ENCODE results near the gene LRRC8A. TPM values are rescaled to one million over a fixed set of nuclear protein-coding genes. Genes with fewer than 3 reads are reported as not detected.

LRRC8A gene
- total RNA-seq, 1 experiment from 2014 or later = 16.4 TPM

GRCh38 chr9:128887914-128888350, 6.0 kb downstream of the LRRC8A start:
- intact Hi-C loops (cut with micrococcal nuclease; ENCODE audit: unreplicated experiment) = no loop called here
- TF ChIP-seq POLR2AphosphoS5 (IDR thresholded peaks at IDR 0.05; ENCODE audit: low read depth, low read length) (no peak), SIN3A (IDR thresholded peaks at IDR 0.05; ENCODE audit: borderline replicate concordance, insufficient read depth, low read depth, low read length) (no peak), TCF7L2 (IDR thresholded peaks at IDR 0.05; ENCODE audit: low read depth, low read length) (no peak), REST (IDR thresholded peaks at IDR 0.05; ENCODE audit: insufficient read depth in 1 of 2, low read depth in 2 of 2, low read length in 1 of 2) (no peak), CTCF (IDR thresholded peaks at IDR 0.05) (no peak)
- H3K9me3 ChIP-seq (ENCODE audit: control insufficient read depth, insufficient read depth, low read depth, low read length) = no peaks in the 10 kb centered on the region
- ChIA-PET CTCF (no interaction called here), POLR2A (no interaction called here)
- ATAC-seq = no peak
- H3K36me3 ChIP-seq (ENCODE audit: control insufficient read depth, insufficient read depth, low read length) = peaks cover under 1% of the 10 kb centered on the region; the same call in 1 of the 2 replicates
- H3K27ac ChIP-seq (ENCODE audit: low read length) = no peak overlapping the region
- no TSS peak for BruUV-seq (replicated peaks)
- in situ Hi-C loops (cut with HindIII; ENCODE audit: low pct_unique_long_range_greater_than_20kb, low sequenced_read_pairs) = no loop called here
- H3K4me1 ChIP-seq (ENCODE audit: control insufficient read depth, insufficient read depth, low read length) = peaks cover 8% of the 10 kb centered on the region
- no peak overlapping the region for H3K4me3 ChIP-seq (ENCODE audit: low read depth in 2 of 2, low read length in 2 of 2)
- H3K27me3 ChIP-seq (ENCODE audit: control insufficient read depth, insufficient read depth, low read length) = no peaks in the 10 kb centered on the region
- no peak for DNase-seq (ENCODE audit: low read depth, low spot score)

- H3K4me1 ChIP-seq (ENCODE audit: control insufficient read depth, insufficient read depth, low read length) = peaks cover 8% of the 10 kb centered on the region
- H3K4me3 ChIP-seq (ENCODE audit: low read depth in 2 of 2, low read length in 2 of 2) = no peak overlapping the region
- DNase-seq (ENCODE audit: low read depth, low spot score) (no peak), ATAC-seq (no peak)
- no peak overlapping the region for H3K27ac ChIP-seq (ENCODE audit: low read length)
- no peaks in the 10 kb centered on the region for H3K36me3 ChIP-seq (ENCODE audit: control insufficient read depth, insufficient read depth, low read length)
- in situ Hi-C loops (cut with HindIII; ENCODE audit: low pct_unique_long_range_greater_than_20kb, low sequenced_read_pairs) = no loop called here
- ChIA-PET POLR2A (no interaction called here), CTCF (no interaction called here)
- intact Hi-C loops (cut with micrococcal nuclease; ENCODE audit: unreplicated experiment) = no loop called here
- H3K27me3 ChIP-seq (ENCODE audit: control insufficient read depth, insufficient read depth, low read length) = no peaks in the 10 kb centered on the region
- no peak for TF ChIP-seq REST (IDR thresholded peaks at IDR 0.05; ENCODE audit: insufficient read depth in 1 of 2, low read depth in 2 of 2, low read length in 1 of 2)
- no peak for TF ChIP-seq SIN3A (IDR thresholded peaks at IDR 0.05; ENCODE audit: borderline replicate concordance, insufficient read depth, low read depth, low read length)
- no peaks in the 10 kb centered on the region for H3K9me3 ChIP-seq (ENCODE audit: control insufficient read depth, insufficient read depth, low read depth, low read length)
- no TSS peak for BruUV-seq (replicated peaks)
Observed at GRCh38 chr9:128891321-128892220, 9.6 kb downstream of the LRRC8A start.
